SK-N-MC (cell line): Measurements from ENCODE around the gene MRTO4.
"Not testable (repeated sequence)": the region's sequence is repeated elsewhere in the genome, so short reads cannot be mapped to it uniquely, and the experiment has no call there.

Source experiments
- DNase-seq: peaks from one replicate; pipeline ENCODE4 v3.0.0-alpha.2; 2011; ENCODE audit warnings: low read depth, low spot score
- H3K27ac ChIP-seq: fragments of 200-600 bp; sonication (generic); 2 replicates; pipeline ENCODE4 v1.5.1; 2016; ENCODE audit warnings: mixed run types
- H3K36me3 ChIP-seq: fragments of 200-600 bp; sonication (generic); 2 replicates; pipeline ENCODE4 v1.6.1; 2017; ENCODE audit warnings: antibody characterized with exemption, low read length, mixed read lengths; ENCODE audit not compliant: insufficient read depth
- H3K4me3 ChIP-seq: fragments of 200-600 bp; sonication (generic); 2 replicates; pipeline ENCODE4 v1.5.1; 2016
- H3K9ac ChIP-seq: fragments of 200-600 bp; sonication (generic); 2 replicates; pipeline ENCODE4 v1.8.0; 2017; ENCODE audit warnings: mixed run types, mixed read lengths; ENCODE audit not compliant: insufficient read length
- H3K9me3 ChIP-seq: fragments of 200-600 bp; sonication (generic); 2 replicates; pipeline ENCODE4 v1.6.1; 2017; ENCODE audit warnings: low read depth, mild to moderate bottlenecking, antibody characterized with exemption, low read length, moderate library complexity, mixed read lengths
- EZH2 ChIP-seq: fragments of 200-600 bp; sonication (generic); IDR thresholded peaks from one replicate; pipeline ENCODE4 v1.6.1; 2017; ENCODE audit warnings: antibody characterized with exemption
- FOXP2 ChIP-seq: optimal IDR thresholded peaks from 2 replicates; pipeline ENCODE3; 2011; ENCODE audit warnings: mild to moderate bottlenecking, moderate library complexity; ENCODE audit not compliant: insufficient read depth; ENCODE audit errors: extremely low read length, control extremely low read depth
- POLR2AphosphoS5 ChIP-seq: IDR thresholded peaks from 2 replicates; pipeline ENCODE4 v1.6.1; 2012; ENCODE audit warnings: mild to moderate bottlenecking, low read depth, low read length, borderline replicate concordance

The MRTO4 gene

DNA sequence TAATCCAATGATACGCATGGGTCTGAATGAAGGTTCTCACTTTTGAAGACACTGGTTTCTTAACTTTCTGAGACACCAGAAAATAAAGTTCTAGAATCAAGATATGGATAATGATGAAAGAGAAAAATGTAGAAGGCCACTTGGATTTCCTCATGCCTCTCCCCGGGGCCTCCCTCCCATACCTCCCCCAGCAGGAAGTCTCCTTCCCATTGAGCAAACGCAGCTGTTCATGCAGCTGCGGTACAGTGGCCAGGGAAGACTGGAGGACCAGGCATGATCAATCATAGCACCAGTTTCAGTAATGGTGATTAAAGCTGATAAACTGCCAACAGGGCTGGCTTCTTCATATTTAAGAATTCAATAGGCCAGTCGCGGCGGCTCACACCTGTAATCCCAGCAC is 30.6 kb upstream of the MRTO4 start:
- no peak for DNase-seq
- Histone ChIP-seq H3K9ac (no peak overlapping the region), H3K27ac (no peak overlapping the region), H3K4me3 (no peak overlapping the region), H3K9me3 (no peaks in the 10 kb centered on the region), H3K36me3 (peaks cover 88% of the 10 kb centered on the region)
- TF ChIP-seq EZH2: no peak
- TF ChIP-seq FOXP2: no peak
- TF ChIP-seq POLR2AphosphoS5: peak; percentile 16; the same call in 1 of the 2 replicates

DNA sequence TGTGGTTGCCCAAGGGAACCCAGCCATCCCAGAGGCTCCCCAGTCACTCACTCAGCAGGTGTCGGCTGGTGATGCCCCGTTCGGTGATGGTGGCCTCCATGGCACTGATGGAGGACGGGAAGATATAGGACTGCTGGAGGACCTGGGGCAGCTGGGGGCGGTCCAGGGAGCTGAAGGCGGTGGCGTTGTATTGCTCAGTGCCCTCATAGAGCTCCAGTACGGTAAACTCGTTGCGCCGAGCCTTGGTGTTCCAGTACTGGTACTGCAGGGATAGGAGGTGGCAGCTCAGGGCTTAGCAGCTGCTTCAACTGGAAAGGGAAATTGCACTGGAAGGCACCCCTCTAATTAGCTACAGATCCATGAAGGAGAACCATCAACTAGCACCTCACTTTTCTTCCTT is 29.0 kb upstream of the MRTO4 start:
- peaks cover 94% of the 10 kb centered on the region for H3K36me3 ChIP-seq
- TF ChIP-seq FOXP2: no peak
- no peak for TF ChIP-seq EZH2
- no peak for TF ChIP-seq POLR2AphosphoS5
- H3K9ac ChIP-seq: no peak overlapping the region
- no peaks in the 10 kb centered on the region for H3K9me3 ChIP-seq
- no peak overlapping the region for H3K4me3 ChIP-seq
- no peak for DNase-seq
- H3K27ac ChIP-seq: no peak overlapping the region

- Histone ChIP-seq H3K27ac (no peak overlapping the region), H3K4me3 (no peak overlapping the region), H3K9ac (no peak overlapping the region), H3K36me3 (peaks cover 90% of the 10 kb centered on the region), H3K9me3 (no peaks in the 10 kb centered on the region)
- no peak for DNase-seq
- no peak for TF ChIP-seq EZH2
- TF ChIP-seq FOXP2: no peak
- TF ChIP-seq POLR2AphosphoS5: no peak
These were observed 28.4 kb upstream of the MRTO4 start for GRCh38 chr1:19222979-19223824.

GRCh38 chr1:19229229-19229628 is 22.4 kb upstream of the MRTO4 start:
- no peak for DNase-seq
- no peak overlapping the region for H3K4me3 ChIP-seq
- no peak overlapping the region for H3K9ac ChIP-seq
- H3K36me3 ChIP-seq: peaks cover 87% of the 10 kb centered on the region
- no peak for TF ChIP-seq FOXP2
- TF ChIP-seq EZH2: no peak
- TF ChIP-seq POLR2AphosphoS5: no peak
- H3K27ac ChIP-seq: no peak overlapping the region
- H3K9me3 ChIP-seq: no peaks in the 10 kb centered on the region

DNA sequence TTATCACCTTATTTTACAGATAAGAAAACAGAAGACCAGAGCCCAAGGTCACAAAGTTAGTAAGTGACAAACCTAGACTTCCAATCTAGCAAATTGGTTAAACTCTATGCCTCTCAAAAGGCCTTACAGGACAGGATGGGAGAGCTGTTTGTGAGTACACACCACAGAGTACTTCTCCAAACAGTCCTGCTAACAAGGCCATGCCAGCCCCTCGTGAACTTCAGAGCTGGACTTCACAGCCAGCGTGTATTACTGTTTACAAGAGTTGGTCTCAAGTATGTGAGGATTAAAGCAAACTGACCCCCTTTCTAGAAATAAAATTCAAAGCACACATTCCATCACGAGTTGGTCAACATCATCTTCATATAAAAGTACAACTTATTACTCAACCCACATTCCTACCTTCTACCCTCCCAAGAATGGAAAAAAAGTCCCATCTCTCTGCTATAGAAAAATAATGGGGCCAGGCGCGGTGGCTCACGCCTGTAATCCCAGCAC is 21.7 kb upstream of the MRTO4 start:
- H3K4me3 ChIP-seq: no peak overlapping the region
- no peak overlapping the region for H3K9ac ChIP-seq
- no peaks in the 10 kb centered on the region for H3K9me3 ChIP-seq
- no peak for DNase-seq
- H3K36me3 ChIP-seq: peaks cover 86% of the 10 kb centered on the region
- TF ChIP-seq EZH2 (no peak), POLR2AphosphoS5 (no peak), FOXP2 (no peak)
- H3K27ac ChIP-seq: no peak overlapping the region

- not testable (repeated sequence) for DNase-seq, H3K27ac ChIP-seq, H3K9me3 ChIP-seq, H3K9ac ChIP-seq, H3K4me3 ChIP-seq
- H3K36me3 ChIP-seq: peaks cover 77% of the 10 kb centered on the region
These were observed 19.7 kb upstream of the MRTO4 start for GRCh38 chr1:19231736-19232523.

GRCh38 chr1:19232524-19232846 is 19.1 kb upstream of the MRTO4 start:
- Histone ChIP-seq H3K4me3 (no peak overlapping the region), H3K36me3 (peaks cover 79% of the 10 kb centered on the region), H3K9ac (no peak overlapping the region), H3K27ac (no peak overlapping the region), H3K9me3 (no peaks in the 10 kb centered on the region)
- DNase-seq: no peak
- TF ChIP-seq EZH2 (no peak), FOXP2 (no peak), POLR2AphosphoS5 (no peak)

- no peak for DNase-seq
- Histone ChIP-seq H3K4me3 (no peak overlapping the region), H3K36me3 (peaks cover 86% of the 10 kb centered on the region), H3K27ac (no peak overlapping the region), H3K9ac (no peak overlapping the region), H3K9me3 (no peaks in the 10 kb centered on the region)
- no peak for TF ChIP-seq FOXP2
- no peak for TF ChIP-seq EZH2
- no peak for TF ChIP-seq POLR2AphosphoS5
These were observed 17.4 kb upstream of the MRTO4 start for GRCh38 chr1:19234224-19234623.
